ENCODE results near the gene LIMK2. TPM values are rescaled to one million over a fixed set of nuclear protein-coding genes. Genes with fewer than 3 reads are reported as not detected.

Gene LIMK2
- polyA plus RNA-seq, 1 donor (not counting 4 experiments of a cell fraction or from before 2014, with no cell fraction given), result 42.6 TPM

GRCh38 chr22:31179345-31179744, 32.8 kb upstream of the LIMK2 start:
- peak; percentile 95 for FAIRE-seq
- H3K27me3 ChIP-seq (ENCODE audit: control insufficient read depth, extremely low read depth, insufficient read depth, low read length), result no peaks in the 10 kb centered on the region
- dilution Hi-C loops (cut with MboI; ENCODE audit: extremely low pct_ligation_motif_present, low sequenced_read_pairs), result no loop called here

GRCh38 chr22:31184015-31184414, 28.1 kb upstream of the LIMK2 start:
- TF ChIP-seq, protein P1, sequence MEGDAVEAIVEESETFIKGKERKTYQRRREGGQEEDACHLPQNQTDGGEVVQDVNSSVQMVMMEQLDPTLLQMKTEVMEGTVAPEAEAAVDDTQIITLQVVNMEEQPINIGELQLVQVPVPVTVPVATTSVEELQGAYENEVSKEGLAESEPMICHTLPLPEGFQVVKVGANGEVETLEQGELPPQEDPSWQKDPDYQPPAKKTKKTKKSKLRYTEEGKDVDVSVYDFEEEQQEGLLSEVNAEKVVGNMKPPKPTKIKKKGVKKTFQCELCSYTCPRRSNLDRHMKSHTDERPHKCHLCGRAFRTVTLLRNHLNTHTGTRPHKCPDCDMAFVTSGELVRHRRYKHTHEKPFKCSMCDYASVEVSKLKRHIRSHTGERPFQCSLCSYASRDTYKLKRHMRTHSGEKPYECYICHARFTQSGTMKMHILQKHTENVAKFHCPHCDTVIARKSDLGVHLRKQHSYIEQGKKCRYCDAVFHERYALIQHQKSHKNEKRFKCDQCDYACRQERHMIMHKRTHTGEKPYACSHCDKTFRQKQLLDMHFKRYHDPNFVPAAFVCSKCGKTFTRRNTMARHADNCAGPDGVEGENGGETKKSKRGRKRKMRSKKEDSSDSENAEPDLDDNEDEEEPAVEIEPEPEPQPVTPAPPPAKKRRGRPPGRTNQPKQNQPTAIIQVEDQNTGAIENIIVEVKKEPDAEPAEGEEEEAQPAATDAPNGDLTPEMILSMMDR (optimal IDR thresholded peaks at IDR 0.05 in 1 of 3, IDR thresholded peaks at IDR 0.05 in 1 of 3, conservative IDR thresholded peaks at IDR 0.05 in 1 of 3; ENCODE audit: extremely low read depth in 1 of 3, insufficient read depth in 2 of 3, low read length in 3 of 3), result no peak
- TF ChIP-seq EZH2 (IDR thresholded peaks at IDR 0.05; ENCODE audit: low read length), result no peak
- H3K79me2 ChIP-seq (ENCODE audit: control insufficient read depth, insufficient read depth, low read length), result peaks cover 15% of the 10 kb centered on the region

More at GRCh38 chr22:31179345-31179744, 32.8 kb upstream of the LIMK2 start:
- Histone ChIP-seq H3K4me3 (ENCODE audit: control insufficient read depth in 2 of 3, extremely low read depth in 1 of 3, insufficient read depth in 2 of 3, low read depth in 1 of 3, low read length in 3 of 3) (no peak overlapping the region), H3K4me2 (ENCODE audit: control insufficient read depth, extremely low read depth, insufficient read depth, low read depth, low read length) (peak overlapping the region; percentile 51), H3K27ac (ENCODE audit: control insufficient read depth, insufficient read depth, low read length) (peak overlapping the region; percentile 49), H3K79me2 (ENCODE audit: control insufficient read depth, insufficient read depth, low read length) (peaks cover 31% of the 10 kb centered on the region), H3K4me1 (ENCODE audit: control insufficient read depth, extremely low read depth, insufficient read depth, low read length) (peaks cover 37% of the 10 kb centered on the region), H3K9ac (ENCODE audit: control insufficient read depth, extremely low read depth, insufficient read depth, low read length) (no peak overlapping the region), H3K9me3 (ENCODE audit: control insufficient read depth, low read depth, low read length) (no peaks in the 10 kb centered on the region), H4K20me1 (ENCODE audit: control insufficient read depth, extremely low read depth, insufficient read depth, low read length) (no peaks in the 10 kb centered on the region), H2AFZ (ENCODE audit: control insufficient read depth, low read length) (no peak overlapping the region), H3K36me3 (ENCODE audit: control insufficient read depth in 2 of 2, extremely low read depth in 1 of 2, insufficient read depth in 2 of 2, low read length in 2 of 2) (peaks cover 3 to 10% of the 10 kb centered on the region in 2 experiments), H3K9me1 (ENCODE audit: control insufficient read depth, extremely low read depth, insufficient read depth, low read length) (no peaks in the 10 kb centered on the region)
- TF ChIP-seq, protein P1 (optimal IDR thresholded peaks at IDR 0.05 in 1 of 3, IDR thresholded peaks at IDR 0.05 in 1 of 3, conservative IDR thresholded peaks at IDR 0.05 in 1 of 3; ENCODE audit: extremely low read depth in 1 of 3, insufficient read depth in 2 of 3, low read length in 3 of 3), result no peak
- no peak for DNase-seq (ENCODE audit: low read depth, low spot score)

More at GRCh38 chr22:31184015-31184414, 28.1 kb upstream of the LIMK2 start:
- no peak overlapping the region for H3K9ac ChIP-seq (ENCODE audit: control insufficient read depth, extremely low read depth, insufficient read depth, low read length)
- no peak overlapping the region for H3K27ac ChIP-seq (ENCODE audit: control insufficient read depth, insufficient read depth, low read length)
- H3K36me3 ChIP-seq (ENCODE audit: control insufficient read depth in 2 of 2, extremely low read depth in 1 of 2, insufficient read depth in 2 of 2, low read length in 2 of 2), result peaks cover 6 to 17% of the 10 kb centered on the region in 2 experiments
- H3K4me2 ChIP-seq (ENCODE audit: control insufficient read depth, extremely low read depth, insufficient read depth, low read depth, low read length), result no peak overlapping the region
- no peaks in the 10 kb centered on the region for H3K27me3 ChIP-seq (ENCODE audit: control insufficient read depth, extremely low read depth, insufficient read depth, low read length)
- dilution Hi-C loops (cut with MboI; ENCODE audit: extremely low pct_ligation_motif_present, low sequenced_read_pairs), result no loop called here
- no peaks in the 10 kb centered on the region for H4K20me1 ChIP-seq (ENCODE audit: control insufficient read depth, extremely low read depth, insufficient read depth, low read length)
- H3K4me3 ChIP-seq (ENCODE audit: control insufficient read depth in 2 of 3, extremely low read depth in 1 of 3, insufficient read depth in 2 of 3, low read depth in 1 of 3, low read length in 3 of 3), result no peak overlapping the region
- H3K9me1 ChIP-seq (ENCODE audit: control insufficient read depth, extremely low read depth, insufficient read depth, low read length), result no peaks in the 10 kb centered on the region
- peaks cover 9% of the 10 kb centered on the region for H3K4me1 ChIP-seq (ENCODE audit: control insufficient read depth, extremely low read depth, insufficient read depth, low read length)
- no peaks in the 10 kb centered on the region for H3K9me3 ChIP-seq (ENCODE audit: control insufficient read depth, low read depth, low read length)
- H2AFZ ChIP-seq (ENCODE audit: control insufficient read depth, low read length), result no peak overlapping the region
- no peak for DNase-seq (ENCODE audit: low read depth, low spot score)
- no peak for FAIRE-seq
